ENCODE data around the gene C2CD4B.

DNA sequence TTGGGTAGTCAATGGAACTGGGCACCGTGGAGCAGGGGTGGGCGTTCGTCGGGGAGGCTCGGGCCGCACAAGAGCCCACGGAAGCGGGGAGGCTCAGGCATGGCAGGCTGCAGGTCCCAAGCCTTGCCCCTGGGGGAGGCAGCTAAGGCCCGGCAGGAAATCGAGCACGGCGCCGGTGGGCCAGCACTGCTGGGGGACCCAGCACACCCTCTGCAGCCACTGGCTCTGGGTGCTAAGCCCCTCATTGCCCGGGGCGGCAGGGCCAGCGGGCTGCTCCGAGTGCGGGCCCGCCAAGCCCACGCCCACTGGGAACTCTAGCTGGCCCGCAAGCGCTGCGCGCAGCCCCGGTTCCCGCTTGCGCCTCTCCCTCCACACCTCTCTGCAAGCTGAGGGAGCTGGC, 21.5 kb upstream of the C2CD4B start:
- TF ChIP-seq, protein P1, sequence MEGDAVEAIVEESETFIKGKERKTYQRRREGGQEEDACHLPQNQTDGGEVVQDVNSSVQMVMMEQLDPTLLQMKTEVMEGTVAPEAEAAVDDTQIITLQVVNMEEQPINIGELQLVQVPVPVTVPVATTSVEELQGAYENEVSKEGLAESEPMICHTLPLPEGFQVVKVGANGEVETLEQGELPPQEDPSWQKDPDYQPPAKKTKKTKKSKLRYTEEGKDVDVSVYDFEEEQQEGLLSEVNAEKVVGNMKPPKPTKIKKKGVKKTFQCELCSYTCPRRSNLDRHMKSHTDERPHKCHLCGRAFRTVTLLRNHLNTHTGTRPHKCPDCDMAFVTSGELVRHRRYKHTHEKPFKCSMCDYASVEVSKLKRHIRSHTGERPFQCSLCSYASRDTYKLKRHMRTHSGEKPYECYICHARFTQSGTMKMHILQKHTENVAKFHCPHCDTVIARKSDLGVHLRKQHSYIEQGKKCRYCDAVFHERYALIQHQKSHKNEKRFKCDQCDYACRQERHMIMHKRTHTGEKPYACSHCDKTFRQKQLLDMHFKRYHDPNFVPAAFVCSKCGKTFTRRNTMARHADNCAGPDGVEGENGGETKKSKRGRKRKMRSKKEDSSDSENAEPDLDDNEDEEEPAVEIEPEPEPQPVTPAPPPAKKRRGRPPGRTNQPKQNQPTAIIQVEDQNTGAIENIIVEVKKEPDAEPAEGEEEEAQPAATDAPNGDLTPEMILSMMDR (IDR thresholded peaks at IDR 0.05), result no peak
- TF ChIP-seq POLR2A (IDR thresholded peaks at IDR 0.05), result no peak
- no peak for TF ChIP-seq EP300 (IDR thresholded peaks at IDR 0.05)

Measured in stomach (tissue), 4 donors.